Astrocyte of the spinal cord (primary cell): ENCODE results near the gene MOAP1.

ENCODE experiments used
- DNase-seq: peaks from one replicate; pipeline ENCODE4 v3.0.0; 2011; ENCODE audit warnings: low read depth, low spot score
- H3K4me3 ChIP-seq: 2 replicates; pipeline ENCODE4 v1.5.1; 2011; ENCODE audit warnings: low read depth, mild to moderate bottlenecking, low read length, moderate library complexity
- in situ Hi-C: cut with HindIII; loops from 2 replicates; pipeline ENCODE4 v1.10.0; 2017; ENCODE audit warnings: low sequenced_read_pairs
- TF ChIP-seq, protein P1 (sequence below): IDR thresholded peaks from 2 replicates; pipeline ENCODE4 v1.5.1; 2012; ENCODE audit warnings: low read depth, mild to moderate bottlenecking, low read length, inconsistent platforms

MOAP1 gene

DNA sequence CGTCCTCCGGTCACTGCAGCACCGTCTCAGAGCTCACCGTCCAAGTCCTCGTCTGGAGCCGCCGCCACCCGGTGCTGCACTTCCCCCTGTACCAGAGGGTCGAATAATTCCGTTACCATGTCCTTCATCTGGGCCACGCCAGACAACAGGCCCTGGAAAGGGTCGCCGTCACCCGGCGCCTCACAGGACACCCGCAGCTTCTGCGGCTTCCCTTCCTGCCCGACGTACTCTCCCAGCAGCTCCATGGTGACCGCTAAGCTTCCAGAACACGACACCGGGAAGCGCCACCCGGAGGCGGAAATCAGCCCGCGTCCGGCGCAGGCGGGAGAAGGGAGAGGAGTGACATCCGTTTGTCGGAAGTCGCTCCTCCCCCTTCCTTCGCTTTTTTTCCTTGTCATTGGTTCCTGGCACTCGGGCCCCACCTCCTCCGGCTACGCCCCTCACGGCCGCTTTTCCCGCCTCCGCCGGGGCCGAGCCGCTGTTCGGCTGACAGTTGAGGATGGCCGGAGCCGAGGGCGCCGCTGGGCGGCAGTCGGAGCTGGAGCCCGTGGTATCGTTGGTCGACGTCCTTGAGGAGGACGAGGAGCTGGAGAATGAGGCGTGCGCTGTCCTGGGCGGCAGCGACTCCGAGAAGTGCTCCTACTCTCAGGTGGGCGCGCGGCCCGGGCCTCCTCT lies 22.2 kb upstream of the MOAP1 start, which contains the start of the genes GON7 and UBR7:
GON7 (minus strand) TSS at position 273 of the 675 bp plus-strand sequence; CDS start at position 245, 28 bp downstream.
UBR7 (plus strand) TSS at position 464 of the 675 bp plus-strand sequence; CDS start at position 500, 36 bp downstream.
- in situ Hi-C loops = no loop called here
- H3K4me3 ChIP-seq = peak within 1 kb of the TSS; percentile 94

DNA sequence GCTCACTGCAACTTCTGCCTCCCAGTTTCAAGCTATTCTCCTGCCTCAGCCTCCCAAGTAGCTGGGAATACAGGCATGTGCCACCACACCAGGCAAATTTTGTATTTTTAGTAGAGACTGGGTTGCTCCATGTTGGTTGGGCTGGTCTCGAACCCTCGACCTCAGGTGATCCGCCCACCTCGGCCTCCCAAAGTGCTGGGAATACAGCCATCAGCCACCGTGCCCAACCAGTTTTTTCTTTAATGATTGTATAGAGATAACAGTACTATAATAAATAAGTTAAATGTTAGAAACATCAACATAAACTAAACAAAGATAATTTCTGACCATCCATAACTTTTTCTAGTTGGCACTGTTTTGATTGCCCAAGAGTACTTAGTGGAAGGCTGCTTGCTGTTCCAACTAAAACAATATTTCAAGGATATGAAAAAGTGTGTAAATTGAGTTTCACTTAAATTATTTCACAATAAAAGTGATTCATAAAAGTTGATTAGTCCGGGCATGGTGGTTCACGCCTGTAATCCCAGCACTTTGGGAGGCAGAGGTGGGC lies 16.5 kb upstream of the MOAP1 start:
- TF ChIP-seq, protein P1, sequence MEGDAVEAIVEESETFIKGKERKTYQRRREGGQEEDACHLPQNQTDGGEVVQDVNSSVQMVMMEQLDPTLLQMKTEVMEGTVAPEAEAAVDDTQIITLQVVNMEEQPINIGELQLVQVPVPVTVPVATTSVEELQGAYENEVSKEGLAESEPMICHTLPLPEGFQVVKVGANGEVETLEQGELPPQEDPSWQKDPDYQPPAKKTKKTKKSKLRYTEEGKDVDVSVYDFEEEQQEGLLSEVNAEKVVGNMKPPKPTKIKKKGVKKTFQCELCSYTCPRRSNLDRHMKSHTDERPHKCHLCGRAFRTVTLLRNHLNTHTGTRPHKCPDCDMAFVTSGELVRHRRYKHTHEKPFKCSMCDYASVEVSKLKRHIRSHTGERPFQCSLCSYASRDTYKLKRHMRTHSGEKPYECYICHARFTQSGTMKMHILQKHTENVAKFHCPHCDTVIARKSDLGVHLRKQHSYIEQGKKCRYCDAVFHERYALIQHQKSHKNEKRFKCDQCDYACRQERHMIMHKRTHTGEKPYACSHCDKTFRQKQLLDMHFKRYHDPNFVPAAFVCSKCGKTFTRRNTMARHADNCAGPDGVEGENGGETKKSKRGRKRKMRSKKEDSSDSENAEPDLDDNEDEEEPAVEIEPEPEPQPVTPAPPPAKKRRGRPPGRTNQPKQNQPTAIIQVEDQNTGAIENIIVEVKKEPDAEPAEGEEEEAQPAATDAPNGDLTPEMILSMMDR = no peak
- in situ Hi-C loops = no loop called here
- DNase-seq = no peak
- no peak overlapping the region for H3K4me3 ChIP-seq

More for the DNA sequence above, 22.2 kb upstream of the MOAP1 start, which contains the start of the genes GON7 and UBR7:
- TF ChIP-seq, protein P1 = no peak
- peak; percentile 98 for DNase-seq

DNA sequence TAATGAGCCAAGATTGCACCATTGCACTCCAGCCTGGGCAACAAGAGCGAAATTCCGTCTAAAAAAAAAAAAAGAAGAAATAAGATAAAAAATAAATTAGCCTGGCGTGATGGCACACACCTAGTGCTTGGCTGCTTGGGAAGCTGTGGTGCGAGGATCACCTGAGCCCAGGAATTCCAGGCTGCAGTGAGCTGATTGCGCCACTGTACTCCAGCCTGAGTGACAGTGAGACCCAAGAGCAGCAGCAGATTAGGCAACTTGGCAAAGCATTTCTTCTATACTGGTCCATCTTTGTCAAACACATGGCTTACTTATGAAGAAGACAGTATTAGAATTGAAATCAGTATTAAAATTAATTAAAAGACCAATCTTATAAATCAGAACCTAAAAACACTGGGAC lies 15.9 kb upstream of the MOAP1 start:
- no peak overlapping the region for H3K4me3 ChIP-seq
- TF ChIP-seq, protein P1 = no peak
- DNase-seq = no peak
- in situ Hi-C loops = no loop called here

DNA sequence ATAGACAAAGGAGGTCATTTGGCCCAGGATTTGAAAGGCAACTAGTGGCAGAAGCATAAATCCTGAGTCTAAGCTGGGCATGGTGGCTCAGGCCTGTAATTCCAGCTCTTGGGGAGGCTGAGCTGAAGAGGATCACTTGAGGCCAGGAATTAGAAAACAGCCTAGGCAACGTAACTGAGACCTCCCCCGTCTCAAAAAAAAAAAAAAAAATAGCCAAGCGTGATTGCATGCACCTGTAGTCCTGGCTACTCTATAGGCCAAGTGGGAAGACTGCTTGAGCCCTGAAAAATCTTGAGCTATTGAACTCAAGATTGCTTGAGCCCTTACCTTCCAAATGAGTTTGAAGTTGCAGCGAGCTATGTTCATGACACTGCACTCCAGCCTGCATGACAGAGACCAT lies 14.3 kb upstream of the MOAP1 start:
- TF ChIP-seq, protein P1 = no peak
- no peak for DNase-seq
- in situ Hi-C loops = no loop called here
- H3K4me3 ChIP-seq = no peak overlapping the region

DNA sequence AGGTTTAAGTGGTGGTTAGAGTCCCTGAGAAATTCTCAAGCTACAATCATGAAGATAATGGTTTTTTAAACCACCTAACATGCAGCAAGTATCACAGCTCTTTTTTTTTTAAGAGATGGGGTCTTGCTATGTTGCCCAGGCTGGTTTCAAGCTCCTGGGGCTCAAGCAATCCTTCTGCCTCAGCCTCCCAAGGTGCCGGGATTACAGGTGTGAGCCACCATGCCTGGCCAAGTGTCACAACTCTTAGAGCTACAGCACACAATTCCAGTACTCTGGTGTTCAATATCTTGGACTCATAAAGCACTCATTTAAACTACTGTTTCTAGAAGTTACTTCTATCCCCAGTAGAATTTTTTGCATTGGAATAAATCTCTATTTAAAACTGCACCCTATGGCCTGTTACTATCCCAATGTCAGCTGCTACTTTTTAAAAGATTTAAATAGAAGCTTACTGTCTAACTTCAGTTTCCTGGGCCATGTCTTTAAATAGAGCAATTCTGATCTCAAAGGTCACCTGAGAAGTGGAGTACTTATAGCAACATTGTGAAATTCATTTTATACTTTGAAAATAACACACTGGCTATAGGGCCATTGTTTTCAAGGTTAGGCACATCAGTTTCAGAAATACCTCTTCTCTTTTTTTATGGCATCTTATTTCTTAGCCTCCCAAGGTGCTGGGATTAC lies 10.8 kb upstream of the MOAP1 start:
- in situ Hi-C loops = no loop called here
- DNase-seq = no peak
- TF ChIP-seq, protein P1 = no peak

DNA sequence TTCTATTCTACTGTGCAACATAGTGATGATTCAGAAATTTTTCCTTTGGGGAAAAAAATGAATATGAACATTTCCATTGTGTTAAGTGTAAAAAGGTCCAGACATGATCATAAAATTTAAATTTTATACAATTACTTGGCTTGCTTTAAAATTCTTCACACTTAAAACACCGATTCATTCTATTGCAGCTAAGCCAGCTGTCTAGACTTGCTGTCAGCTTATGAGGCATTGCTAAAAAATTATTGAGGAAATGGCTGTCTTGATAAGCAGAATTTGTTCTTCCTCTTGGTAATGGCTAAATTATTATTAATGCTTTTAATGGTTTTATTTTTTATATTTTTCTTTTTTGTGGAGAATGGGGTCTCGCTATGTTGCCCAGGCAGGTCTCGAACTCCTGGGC lies 2.3 kb upstream of the MOAP1 start:
- in situ Hi-C loops = no loop called here
- no peak for DNase-seq
- no peak overlapping the region for H3K4me3 ChIP-seq
- TF ChIP-seq, protein P1 = no peak

More for the DNA sequence above, 10.8 kb upstream of the MOAP1 start:
- no peak overlapping the region for H3K4me3 ChIP-seq
